ENCODE measurements around the gene SNF8. TPM values are rescaled to one million over a fixed set of nuclear protein-coding genes. Genes with fewer than 3 reads are reported as not detected.
A peak's percentile ranks its signal among the peaks of the same experiment; 100 is the strongest.

Gene SNF8
- total and polyA plus RNA-seq, 9 of the 15 experiments (the other 6 are each of a cell fraction or from before 2014, with no cell fraction given) = 6.9 to 149 (median 117) TPM

GRCh38 chr17:48990882-48991357 lies 46.3 kb upstream of the SNF8 start (continued):
- TF ChIP-seq MTA1 (IDR thresholded peaks at IDR 0.05; ENCODE audit: borderline replicate concordance) (peak; percentile 66; the same call in 1 of the 2 replicates), DLX4 (CRISPR knock-in tag; IDR thresholded peaks at IDR 0.05) (no peak), POLR2AphosphoS2 (IDR thresholded peaks at IDR 0.05; ENCODE audit: low read length) (no peak), TFAP4 (CRISPR knock-in tag; IDR thresholded peaks at IDR 0.05; ENCODE audit: borderline replicate concordance) (no peak), TCF7 (IDR thresholded peaks at IDR 0.05; ENCODE audit: borderline replicate concordance) (no peak), EHMT2 (IDR thresholded peaks at IDR 0.05) (peak; percentile 62; the same call in 1 of the 2 replicates), RFX7 (CRISPR knock-in tag; IDR thresholded peaks at IDR 0.05) (no peak), ZNF23 (CRISPR knock-in tag; IDR thresholded peaks at IDR 0.05) (no peak)

- H2AFZ ChIP-seq (ENCODE audit: low read depth, low read length) = no peak overlapping the region
- POLR2A ChIA-PET = no interaction called here
- WGBS (ENCODE audit: insufficient coverage, low coverage, missing lambda C conversion rate) = 98% methylated on average over 4 of the region's 4 CpGs
Observed at GRCh38 chr17:48989100-48989499, 44.5 kb upstream of the SNF8 start.

More at GRCh38 chr17:48989100-48989499, 44.5 kb upstream of the SNF8 start:
- no TSS peak for BruUV-seq (replicated peaks)
- Histone ChIP-seq H3K4me2 (ENCODE audit: insufficient read depth, low read length) (no peak overlapping the region), H3K9me3 (replicated peaks; ENCODE audit: control insufficient read depth, insufficient read depth, low read depth, low read length) (no peaks in the 10 kb centered on the region), H3K9ac (ENCODE audit: insufficient read depth in 1 of 2, low read depth in 2 of 2, low read length in 2 of 2) (no peak overlapping the region), H3K9me1 (ENCODE audit: control insufficient read depth, insufficient read depth, low read length) (no peaks in the 10 kb centered on the region), H3K27me3 (ENCODE audit: control insufficient read depth in 2 of 2, insufficient read depth in 2 of 2, low read length in 2 of 2) (no peaks in the 10 kb centered on the region), H3K4me1 (replicated peaks in 1 of 2; ENCODE audit: control insufficient read depth in 2 of 2, insufficient read depth in 2 of 2, low read length in 2 of 2) (peaks cover 0 to 8% of the 10 kb centered on the region in 2 experiments; a peak in 3 of 5 replicates), H3K36me3 (ENCODE audit: control insufficient read depth, insufficient read depth, low read length) (no peaks in the 10 kb centered on the region), H3K27ac (ENCODE audit: extremely low read depth, low read depth, low read length) (no peak overlapping the region), H3K79me2 (ENCODE audit: control insufficient read depth, insufficient read depth, low read length) (peaks cover 12% of the 10 kb centered on the region; the same call in 2 of the 3 replicates), H3K4me3 (no peak overlapping the region), H4K20me1 (replicated peaks; ENCODE audit: control insufficient read depth, insufficient read depth, low read length) (no peaks in the 10 kb centered on the region)
- ATAC-seq (no peak), FAIRE-seq (no peak), DNase-seq (ENCODE audit: extremely low read depth in 1 of 4, low spot score in 3 of 4) (no peak)
- TF ChIP-seq ZNF696 (CRISPR knock-in tag; conservative IDR thresholded peaks at IDR 0.05) (no peak), ZNF282 (CRISPR knock-in tag; IDR thresholded peaks at IDR 0.05) (no peak), MAX (CRISPR knock-in tag; IDR thresholded peaks at IDR 0.05) (no peak), RFX1 (IDR thresholded peaks at IDR 0.05) (no peak), ZNF41 (CRISPR knock-in tag; conservative IDR thresholded peaks at IDR 0.05) (no peak)
- intact Hi-C loops (cut with micrococcal nuclease) = no loop called here
- CTCF ChIA-PET (ENCODE audit: low intra/inter-chr PET ratio) = no interaction called here
- in situ Hi-C loops (cut with MboI) = no loop called here
